ENCODE data around the gene DPP6.

DNA sequence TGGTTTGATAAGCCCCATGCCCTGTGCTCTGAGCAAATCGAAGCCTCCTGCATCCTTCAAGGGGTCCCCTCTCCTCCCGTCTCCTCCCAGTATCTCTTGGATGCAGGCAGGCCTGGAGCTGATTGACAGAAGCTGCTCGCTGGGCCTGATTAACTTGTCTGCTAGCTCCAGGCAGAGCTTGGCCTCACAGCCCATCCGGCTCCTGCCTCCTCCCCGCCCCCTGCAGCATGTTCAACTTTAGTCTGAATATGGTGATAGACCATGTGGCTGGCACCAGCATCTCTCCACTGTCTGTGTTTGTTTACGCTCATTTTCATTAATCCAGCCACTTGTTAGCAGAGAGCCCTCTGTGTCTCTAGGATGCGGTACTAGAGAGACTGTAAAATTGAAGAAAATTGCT, 432.2 kb downstream of the DPP6 start:
- TF ChIP-seq TEAD4 (IDR thresholded peaks at IDR 0.05) (no peak), RAD21 (IDR thresholded peaks at IDR 0.05; ENCODE audit: low read depth) (no peak), YY1 (IDR thresholded peaks at IDR 0.05; ENCODE audit: low read depth) (no peak), CREB1 (IDR thresholded peaks at IDR 0.05; ENCODE audit: low read depth) (no peak), TCF12 (IDR thresholded peaks at IDR 0.05; ENCODE audit: low read depth) (no peak), EP300 (IDR thresholded peaks at IDR 0.05; ENCODE audit: borderline replicate concordance) (no peak)
- TF ChIP-seq, protein P1, sequence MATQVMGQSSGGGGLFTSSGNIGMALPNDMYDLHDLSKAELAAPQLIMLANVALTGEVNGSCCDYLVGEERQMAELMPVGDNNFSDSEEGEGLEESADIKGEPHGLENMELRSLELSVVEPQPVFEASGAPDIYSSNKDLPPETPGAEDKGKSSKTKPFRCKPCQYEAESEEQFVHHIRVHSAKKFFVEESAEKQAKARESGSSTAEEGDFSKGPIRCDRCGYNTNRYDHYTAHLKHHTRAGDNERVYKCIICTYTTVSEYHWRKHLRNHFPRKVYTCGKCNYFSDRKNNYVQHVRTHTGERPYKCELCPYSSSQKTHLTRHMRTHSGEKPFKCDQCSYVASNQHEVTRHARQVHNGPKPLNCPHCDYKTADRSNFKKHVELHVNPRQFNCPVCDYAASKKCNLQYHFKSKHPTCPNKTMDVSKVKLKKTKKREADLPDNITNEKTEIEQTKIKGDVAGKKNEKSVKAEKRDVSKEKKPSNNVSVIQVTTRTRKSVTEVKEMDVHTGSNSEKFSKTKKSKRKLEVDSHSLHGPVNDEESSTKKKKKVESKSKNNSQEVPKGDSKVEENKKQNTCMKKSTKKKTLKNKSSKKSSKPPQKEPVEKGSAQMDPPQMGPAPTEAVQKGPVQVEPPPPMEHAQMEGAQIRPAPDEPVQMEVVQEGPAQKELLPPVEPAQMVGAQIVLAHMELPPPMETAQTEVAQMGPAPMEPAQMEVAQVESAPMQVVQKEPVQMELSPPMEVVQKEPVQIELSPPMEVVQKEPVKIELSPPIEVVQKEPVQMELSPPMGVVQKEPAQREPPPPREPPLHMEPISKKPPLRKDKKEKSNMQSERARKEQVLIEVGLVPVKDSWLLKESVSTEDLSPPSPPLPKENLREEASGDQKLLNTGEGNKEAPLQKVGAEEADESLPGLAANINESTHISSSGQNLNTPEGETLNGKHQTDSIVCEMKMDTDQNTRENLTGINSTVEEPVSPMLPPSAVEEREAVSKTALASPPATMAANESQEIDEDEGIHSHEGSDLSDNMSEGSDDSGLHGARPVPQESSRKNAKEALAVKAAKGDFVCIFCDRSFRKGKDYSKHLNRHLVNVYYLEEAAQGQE (IDR thresholded peaks at IDR 0.05; ENCODE audit: low read depth) = no peak
- TF ChIP-seq, protein P2, sequence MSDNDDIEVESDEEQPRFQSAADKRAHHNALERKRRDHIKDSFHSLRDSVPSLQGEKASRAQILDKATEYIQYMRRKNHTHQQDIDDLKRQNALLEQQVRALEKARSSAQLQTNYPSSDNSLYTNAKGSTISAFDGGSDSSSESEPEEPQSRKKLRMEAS (IDR thresholded peaks at IDR 0.05) = no peak

Data from Ishikawa (cell line).